Measurements from ENCODE around the gene TLE6. TPM values are rescaled to one million over a fixed set of nuclear protein-coding genes. Genes with fewer than 3 reads are reported as not detected.

Gene TLE6
- total RNA-seq, 1 donor from 2014 or later, result 0.59 TPM

- peaks cover 6% of the 10 kb centered on the region for H3K27me3 Mint-ChIP-seq (ENCODE audit: unreplicated experiment)
- H3K27ac Mint-ChIP-seq (ENCODE audit: unreplicated experiment), result no peak overlapping the region
- DNase-seq (ENCODE audit: low spot score), result no peak
- H3K9me3 Mint-ChIP-seq (ENCODE audit: unreplicated experiment), result no peaks in the 10 kb centered on the region
- TF ChIP-seq CTCF (IDR thresholded peaks at IDR 0.05; ENCODE audit: unreplicated experiment), result no peak
- H3K36me3 Mint-ChIP-seq (ENCODE audit: low read depth, unreplicated experiment), result peaks cover 4% of the 10 kb centered on the region
- H3K4me3 Mint-ChIP-seq (ENCODE audit: unreplicated experiment), result no peak overlapping the region
- peaks cover 2% of the 10 kb centered on the region for H3K4me1 Mint-ChIP-seq (ENCODE audit: unreplicated experiment)
Observed at GRCh38 chr19:3041327-3041726, 64.0 kb downstream of the TLE6 start.

GRCh38 chr19:3041761-3042620 lies 64.6 kb downstream of the TLE6 start:
- DNase-seq (ENCODE audit: low spot score), result no peak
- Mint-ChIP-seq H3K4me3 (ENCODE audit: unreplicated experiment) (no peak overlapping the region), H3K36me3 (ENCODE audit: low read depth, unreplicated experiment) (peaks cover 4% of the 10 kb centered on the region), H3K27me3 (ENCODE audit: unreplicated experiment) (peaks cover 6% of the 10 kb centered on the region), H3K9me3 (ENCODE audit: unreplicated experiment) (no peaks in the 10 kb centered on the region), H3K27ac (ENCODE audit: unreplicated experiment) (no peak overlapping the region), H3K4me1 (ENCODE audit: unreplicated experiment) (peaks cover 2% of the 10 kb centered on the region)
- no peak for TF ChIP-seq CTCF (IDR thresholded peaks at IDR 0.05; ENCODE audit: unreplicated experiment)

GRCh38 chr19:3042621-3043267 lies 65.4 kb downstream of the TLE6 start:
- no peak overlapping the region for H3K4me3 Mint-ChIP-seq (ENCODE audit: unreplicated experiment)
- DNase-seq (ENCODE audit: low spot score), result no peak
- peaks cover 4% of the 10 kb centered on the region for H3K36me3 Mint-ChIP-seq (ENCODE audit: low read depth, unreplicated experiment)
- no peaks in the 10 kb centered on the region for H3K9me3 Mint-ChIP-seq (ENCODE audit: unreplicated experiment)
- peaks cover 9% of the 10 kb centered on the region for H3K27me3 Mint-ChIP-seq (ENCODE audit: unreplicated experiment)
- TF ChIP-seq CTCF (IDR thresholded peaks at IDR 0.05; ENCODE audit: unreplicated experiment), result no peak
- peaks cover 5% of the 10 kb centered on the region for H3K4me1 Mint-ChIP-seq (ENCODE audit: unreplicated experiment)
- H3K27ac Mint-ChIP-seq (ENCODE audit: unreplicated experiment), result no peak overlapping the region

Other genes with a start within 250 kb of the TLE6 start
- 28.7 TPM for gene SLC39A3, start 237.5 kb upstream of the TLE6 start, total RNA-seq (ENCODE audit: unreplicated experiment)
- gene SGTA, start 194.3 kb upstream of the TLE6 start, total RNA-seq (ENCODE audit: unreplicated experiment), result 60.4 TPM
- 56.8 TPM for gene THOP1, start 192.1 kb upstream of the TLE6 start, total RNA-seq (ENCODE audit: unreplicated experiment)
- 9.0 TPM for gene ZNF554, start 157.7 kb upstream of the TLE6 start, total RNA-seq (ENCODE audit: unreplicated experiment)
- gene ZNF555, start 136.1 kb upstream of the TLE6 start, total RNA-seq (ENCODE audit: unreplicated experiment), result 13.9 TPM
- gene ZNF556, start 110.2 kb upstream of the TLE6 start, total RNA-seq (ENCODE audit: unreplicated experiment), result not detected
- gene ZNF57, start 76.6 kb upstream of the TLE6 start, total RNA-seq (ENCODE audit: unreplicated experiment), result 2.2 TPM
- 5.5 TPM for gene ZNF77, start 32.6 kb upstream of the TLE6 start, total RNA-seq (ENCODE audit: unreplicated experiment)
- 5.7 TPM for gene TLE2, start 51.7 kb downstream of the TLE6 start, total RNA-seq (ENCODE audit: unreplicated experiment)
- 343 TPM for gene TLE5, start 84.9 kb downstream of the TLE6 start, total RNA-seq (ENCODE audit: unreplicated experiment)
- 35.8 TPM for gene GNA11, start 116.8 kb downstream of the TLE6 start, total RNA-seq (ENCODE audit: unreplicated experiment)
- not detected for gene GNA15, start 158.5 kb downstream of the TLE6 start, total RNA-seq (ENCODE audit: unreplicated experiment)
- gene S1PR4, start 201.2 kb downstream of the TLE6 start, total RNA-seq (ENCODE audit: unreplicated experiment), result not detected
- gene NCLN, start 208.4 kb downstream of the TLE6 start, total RNA-seq (ENCODE audit: unreplicated experiment), result 63.0 TPM
- gene CELF5, start 247.1 kb downstream of the TLE6 start, total RNA-seq (ENCODE audit: unreplicated experiment), result 0.38 TPM

Measured in endothelial cell (in vitro differentiated cells).